Activated T-cell treated with anti-CD3 and anti-CD28 coated beads, Interleukin-2, amount 50 U/mL, for 1 hour (primary cell): ENCODE measurements around the gene THBD.

Experiments used
- DNase-seq: peaks from one replicate; pipeline ENCODE4 v3.0.0-alpha.2; 2020

Gene THBD

GRCh38 chr20:23084282-23084844 is 34.9 kb upstream of the THBD start:
- no peak for DNase-seq

- no peak for DNase-seq
Measured at GRCh38 chr20:23083553-23084220, 34.2 kb upstream of the THBD start.

GRCh38 chr20:23082846-23083552 is 33.5 kb upstream of the THBD start:
- DNase-seq, result no peak

GRCh38 chr20:23081263-23081819 is 31.9 kb upstream of the THBD start:
- no peak for DNase-seq

- no peak for DNase-seq
Measured at GRCh38 chr20:23080521-23080920, 31.0 kb upstream of the THBD start.

GRCh38 chr20:23079926-23080325 is 30.5 kb upstream of the THBD start:
- DNase-seq, result no peak

GRCh38 chr20:23079016-23079351 is 29.5 kb upstream of the THBD start:
- no peak for DNase-seq

GRCh38 chr20:23078351-23079015 is 29.0 kb upstream of the THBD start:
- no peak for DNase-seq

- DNase-seq, result no peak
Measured at GRCh38 chr20:23077277-23077676, 27.8 kb upstream of the THBD start.

- no peak for DNase-seq
Measured at GRCh38 chr20:23074052-23074451, 24.6 kb upstream of the THBD start.

- no peak for DNase-seq
Measured at GRCh38 chr20:23072892-23073586, 23.6 kb upstream of the THBD start.

- no peak for DNase-seq
Measured at GRCh38 chr20:23071996-23072395, 22.5 kb upstream of the THBD start.

- no peak for DNase-seq
Measured at GRCh38 chr20:23071398-23071797, 21.9 kb upstream of the THBD start.

GRCh38 chr20:23069108-23069507 is 19.6 kb upstream of the THBD start:
- no peak for DNase-seq

- no peak for DNase-seq
Measured at GRCh38 chr20:23068283-23068682, 18.8 kb upstream of the THBD start.

GRCh38 chr20:23066772-23067171 is 17.3 kb upstream of the THBD start:
- no peak for DNase-seq

- no peak for DNase-seq
Measured at GRCh38 chr20:23065266-23066201, 16.1 kb upstream of the THBD start.

- DNase-seq, result no peak
Measured at GRCh38 chr20:23063581-23063980, 14.1 kb upstream of the THBD start.

- DNase-seq, result no peak
Measured at GRCh38 chr20:23063168-23063567, 13.7 kb upstream of the THBD start.

GRCh38 chr20:23062632-23063031 is 13.2 kb upstream of the THBD start:
- no peak for DNase-seq

GRCh38 chr20:23061734-23062561 is 12.5 kb upstream of the THBD start:
- DNase-seq, result no peak
